OCI-LY7 (cell line): ENCODE results near the gene EPHA3. TPM values are rescaled to one million over a fixed set of nuclear protein-coding genes. Genes with fewer than 3 reads are reported as not detected.

Experiments used
- BruUV-seq: library from RNA; stranded (reverse); fragments of 400-500 nt; replicated peaks from 2 replicates; lab custom pipeline; 2021; lab: Mats Ljungman, UMichigan
- CTCF ChIA-PET: fragments of 300-600 bp; sonication (Branson Sonifier 250); formaldehyde crosslinking; loops from one replicate; lab custom pipeline; 2022; ENCODE audit warnings: antibody characterized with exemption; ENCODE audit not compliant: unreplicated experiment; lab: Charles Lee
- POLR2A ChIA-PET: fragments of 300-600 bp; sonication (Branson Sonifier 250); formaldehyde crosslinking; loops from one replicate; lab custom pipeline; 2022; ENCODE audit warnings: antibody characterized with exemption; lab: Charles Lee
- DNase-seq: peaks from one replicate; pipeline ENCODE4 v3.0.0-alpha.2; 2015; ENCODE audit warnings: low spot score
- H2AFZ ChIP-seq: fragments of 200-600 bp; sonication (generic), shearing (Covaris generic); 2 replicates; pipeline ENCODE4 v1.6.1; 2014; ENCODE audit warnings: mild to moderate bottlenecking, antibody characterized with exemption, low read length, moderate library complexity
- H3K27ac ChIP-seq: fragments of 200-600 bp; sonication (generic); 2 replicates; pipeline ENCODE4 v1.5.1; 2014; ENCODE audit warnings: mixed run types, low read depth, mild to moderate bottlenecking, moderate library complexity, low read length, inconsistent platforms; ENCODE audit not compliant: poor library complexity, severe bottlenecking
- H3K36me3 ChIP-seq: fragments of 200-600 bp; sonication (generic); 2 replicates; pipeline ENCODE4 v1.6.1; 2014; ENCODE audit warnings: mild to moderate bottlenecking, antibody characterized with exemption, low read length, moderate library complexity, mixed read lengths; ENCODE audit not compliant: insufficient read depth
- H3K4me1 ChIP-seq: fragments of 200-600 bp; sonication (generic); 2 replicates; pipeline ENCODE4 v1.5.1; 2014; ENCODE audit warnings: mild to moderate bottlenecking, low read length; ENCODE audit not compliant: insufficient read depth, poor library complexity, severe bottlenecking
- H3K4me2 ChIP-seq: fragments of 200-600 bp; sonication (generic); 2 replicates; pipeline ENCODE4 v1.6.1; 2014; ENCODE audit warnings: mild to moderate bottlenecking, low read length
- H3K4me3 ChIP-seq: fragments of 200-600 bp; sonication (generic); 2 replicates; pipeline ENCODE4 v1.5.1; 2014; ENCODE audit warnings: mild to moderate bottlenecking, low read depth, low read length; ENCODE audit not compliant: poor library complexity, severe bottlenecking
- H3K79me2 ChIP-seq: fragments of 200-600 bp; sonication (generic); 2 replicates; pipeline ENCODE4 v1.6.1; 2016; ENCODE audit warnings: low read depth, mild to moderate bottlenecking, low read length, moderate library complexity, mixed read lengths; ENCODE audit not compliant: insufficient read depth
- H3K9me2 ChIP-seq: fragments of 200-600 bp; sonication (generic); 2 replicates; pipeline ENCODE4 v1.6.1; 2016; ENCODE audit warnings: mild to moderate bottlenecking, low read length, mixed read lengths; ENCODE audit not compliant: insufficient read depth
- H3K9me3 ChIP-seq: fragments of 200-600 bp; sonication (generic); 2 replicates; pipeline ENCODE4 v1.6.1; 2014; ENCODE audit warnings: mild to moderate bottlenecking, mixed run types, low read length, mixed read lengths
- H4K20me1 ChIP-seq: fragments of 200-600 bp; sonication (generic); 2 replicates; pipeline ENCODE4 v1.6.1; 2014; ENCODE audit warnings: mild to moderate bottlenecking, antibody characterized with exemption, low read length, moderate library complexity, mixed read lengths; ENCODE audit not compliant: insufficient read depth
- EZH2phosphoT487 ChIP-seq: fragments of 200-600 bp; sonication (generic); IDR thresholded peaks from 2 replicates; pipeline ENCODE4 v1.6.1; 2018; ENCODE audit warnings: low read depth, borderline replicate concordance, mild to moderate bottlenecking, mixed run types, antibody characterized with exemption, low read length, moderate library complexity, mixed read lengths
- intact Hi-C: fragments of 100-400 bp; cut with micrococcal nuclease; formaldehyde crosslinking; loops from one replicate; pipeline ENCODE4 v1.10.0; 2022; ENCODE audit not compliant: unreplicated experiment
- total RNA-seq, 2 experiments: library from RNA; depleted of rRNA in 1 of 2; stranded (reverse); fragments of >200 nt in 1 of 2; shearing (Covaris generic) in 1 of 2; gene quantifications; 2 replicates each; pipeline ENCODE4 v1.2.3, GENCODE V29; 2014 to 2022
- TF ChIP-seq, protein P1 (sequence below): fragments of 200-600 bp; sonication (generic); conservative IDR thresholded peaks from 2 replicates; pipeline ENCODE4 v1.5.1; 2014; ENCODE audit warnings: mild to moderate bottlenecking, antibody characterized with exemption, low read length, moderate library complexity, mixed read lengths

Gene EPHA3
- total RNA-seq, 2 experiments from 2014 or later: not detected

GRCh38 chr3:89268059-89268458, 160.6 kb downstream of the EPHA3 start:
- no TSS peak for BruUV-seq
- CTCF ChIA-PET: no interaction called here

DNA sequence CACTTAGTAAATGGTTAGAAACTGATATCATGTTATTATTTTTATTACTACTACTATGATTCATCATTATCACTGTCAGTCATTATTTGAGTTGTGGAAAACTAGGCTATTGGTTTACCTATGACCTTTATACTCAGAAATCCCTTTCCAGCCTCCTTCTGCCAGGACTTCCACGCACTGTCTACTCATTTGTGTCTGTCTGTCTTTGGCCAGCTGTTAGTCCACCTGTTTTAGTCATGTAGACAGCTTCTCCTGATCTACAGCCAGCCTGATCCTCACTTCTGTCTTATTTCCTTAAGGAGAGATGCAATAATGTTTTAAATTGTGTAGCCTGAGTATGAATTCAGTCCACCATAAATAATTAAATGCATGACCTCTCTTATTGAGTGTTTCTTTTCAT, 162.8 kb downstream of the EPHA3 start:
- Histone ChIP-seq H3K9me3 (no peaks in the 10 kb centered on the region), H3K27ac (no peak overlapping the region), H3K9me2 (no peaks in the 10 kb centered on the region), H2AFZ (no peak overlapping the region), H3K4me2 (no peak overlapping the region), H3K36me3 (no peaks in the 10 kb centered on the region), H3K4me3 (no peak overlapping the region), H3K79me2 (no peaks in the 10 kb centered on the region), H3K4me1 (no peaks in the 10 kb centered on the region), H4K20me1 (no peaks in the 10 kb centered on the region)
- ChIA-PET CTCF (no interaction called here), POLR2A (no interaction called here)
- TF ChIP-seq, protein P1, sequence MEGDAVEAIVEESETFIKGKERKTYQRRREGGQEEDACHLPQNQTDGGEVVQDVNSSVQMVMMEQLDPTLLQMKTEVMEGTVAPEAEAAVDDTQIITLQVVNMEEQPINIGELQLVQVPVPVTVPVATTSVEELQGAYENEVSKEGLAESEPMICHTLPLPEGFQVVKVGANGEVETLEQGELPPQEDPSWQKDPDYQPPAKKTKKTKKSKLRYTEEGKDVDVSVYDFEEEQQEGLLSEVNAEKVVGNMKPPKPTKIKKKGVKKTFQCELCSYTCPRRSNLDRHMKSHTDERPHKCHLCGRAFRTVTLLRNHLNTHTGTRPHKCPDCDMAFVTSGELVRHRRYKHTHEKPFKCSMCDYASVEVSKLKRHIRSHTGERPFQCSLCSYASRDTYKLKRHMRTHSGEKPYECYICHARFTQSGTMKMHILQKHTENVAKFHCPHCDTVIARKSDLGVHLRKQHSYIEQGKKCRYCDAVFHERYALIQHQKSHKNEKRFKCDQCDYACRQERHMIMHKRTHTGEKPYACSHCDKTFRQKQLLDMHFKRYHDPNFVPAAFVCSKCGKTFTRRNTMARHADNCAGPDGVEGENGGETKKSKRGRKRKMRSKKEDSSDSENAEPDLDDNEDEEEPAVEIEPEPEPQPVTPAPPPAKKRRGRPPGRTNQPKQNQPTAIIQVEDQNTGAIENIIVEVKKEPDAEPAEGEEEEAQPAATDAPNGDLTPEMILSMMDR: no peak
- no peak for TF ChIP-seq EZH2phosphoT487
- intact Hi-C loops: no loop called here
- DNase-seq: no peak
- BruUV-seq: no TSS peak

More at GRCh38 chr3:89268059-89268458, 160.6 kb downstream of the EPHA3 start:
- no peaks in the 10 kb centered on the region for H4K20me1 ChIP-seq
- DNase-seq: no peak
- no peaks in the 10 kb centered on the region for H3K9me2 ChIP-seq
- intact Hi-C loops: no loop called here
- no peak for TF ChIP-seq EZH2phosphoT487
- TF ChIP-seq, protein P1: no peak
- H3K36me3 ChIP-seq: no peaks in the 10 kb centered on the region
- no peaks in the 10 kb centered on the region for H3K79me2 ChIP-seq
- H3K4me2 ChIP-seq: no peak overlapping the region
- H2AFZ ChIP-seq: no peak overlapping the region
- H3K4me3 ChIP-seq: no peak overlapping the region
- H3K27ac ChIP-seq: no peak overlapping the region
- H3K9me3 ChIP-seq: no peaks in the 10 kb centered on the region
- no peaks in the 10 kb centered on the region for H3K4me1 ChIP-seq
- POLR2A ChIA-PET: interaction anchor here (0.6 kb wide), 1 partner anchor 1489 kb away, joined by 3 read pairs; no protein-coding TSS in a partner anchor

- TF ChIP-seq, protein P1: no peak
- no peak for TF ChIP-seq EZH2phosphoT487
- Histone ChIP-seq H3K9me3 (no peaks in the 10 kb centered on the region), H3K4me2 (no peak overlapping the region), H4K20me1 (no peaks in the 10 kb centered on the region), H3K4me3 (no peak overlapping the region), H3K36me3 (no peaks in the 10 kb centered on the region), H3K9me2 (no peaks in the 10 kb centered on the region), H2AFZ (no peak overlapping the region), H3K27ac (no peak overlapping the region), H3K4me1 (no peaks in the 10 kb centered on the region), H3K79me2 (no peaks in the 10 kb centered on the region)
- intact Hi-C loops: no loop called here
- BruUV-seq: no TSS peak
- ChIA-PET CTCF (no interaction called here), POLR2A (no interaction called here)
- no peak for DNase-seq
Measured at GRCh38 chr3:89275001-89275400, 167.6 kb downstream of the EPHA3 start.
